PC-9 (cell line): ENCODE data around the gene RNF183. TPM values are rescaled to one million over a fixed set of nuclear protein-coding genes. Genes with fewer than 3 reads are reported as not detected.

Source experiments
- BruUV-seq: library from RNA; stranded (reverse); fragments of 400-500 nt; replicated peaks from 2 replicates; lab custom pipeline; 2021; lab: Mats Ljungman, UMichigan
- CTCF ChIA-PET: fragments of 300-600 bp; sonication (Branson Sonifier 250); formaldehyde crosslinking; loops from one replicate; lab custom pipeline; 2022; ENCODE audit warnings: antibody characterized with exemption; lab: Charles Lee
- POLR2A ChIA-PET: fragments of 300-600 bp; sonication (Branson Sonifier 250); formaldehyde crosslinking; loops from one replicate; lab custom pipeline; 2022; ENCODE audit warnings: antibody characterized with exemption; ENCODE audit not compliant: unreplicated experiment; lab: Charles Lee
- DNase-seq, 2 experiments: peaks; one replicate each; pipeline versions ENCODE4 v3.0.0 to v3.0.0-alpha.2; 2015 to 2022; ENCODE audit warnings: mixed read lengths in 1 of 2
- H2AFZ ChIP-seq: fragments of 200-600 bp; sonication (generic); 2 replicates; pipeline ENCODE4 v1.8.1; 2017; ENCODE audit warnings: antibody characterized with exemption
- H3F3A ChIP-seq: fragments of 200-600 bp; sonication (generic); 2 replicates; pipeline ENCODE4 v1.8.1; 2017; ENCODE audit warnings: antibody characterized with exemption, mild to moderate bottlenecking, low read depth; ENCODE audit not compliant: insufficient read depth
- H3K27ac ChIP-seq: fragments of 200-600 bp; sonication (generic); 2 replicates; pipeline ENCODE4 v1.6.1; 2016; ENCODE audit warnings: mixed run types
- H3K27me3 ChIP-seq: fragments of 200-600 bp; sonication (generic); 2 replicates; pipeline ENCODE4 v1.6.1; 2016; ENCODE audit warnings: low read depth, mixed run types; ENCODE audit not compliant: insufficient read depth
- H3K36me3 ChIP-seq: fragments of 200-600 bp; sonication (generic); 2 replicates; pipeline ENCODE4 v1.6.1; 2016; ENCODE audit warnings: low read depth, mixed run types
- H3K4me1 ChIP-seq: fragments of 200-600 bp; sonication (generic); replicated peaks from 2 replicates; pipeline ENCODE4 v1.6.1; 2016; ENCODE audit warnings: mixed run types; ENCODE audit not compliant: insufficient read depth
- H3K4me2 ChIP-seq: fragments of 200-600 bp; sonication (generic); 2 replicates; pipeline ENCODE4 v1.6.1; 2017; ENCODE audit warnings: mixed run types
- H3K4me3 ChIP-seq: fragments of 200-600 bp; sonication (generic); 2 replicates; pipeline ENCODE4 v1.6.1; 2016; ENCODE audit warnings: mixed run types
- H3K79me2 ChIP-seq: fragments of 200-600 bp; sonication (generic); 2 replicates; pipeline ENCODE4 v1.6.1; 2017; ENCODE audit warnings: low read depth, mixed run types
- H3K9me2 ChIP-seq: fragments of 200-600 bp; sonication (generic); 2 replicates; pipeline ENCODE4 v1.8.1; 2017; ENCODE audit warnings: mild to moderate bottlenecking; ENCODE audit not compliant: insufficient read depth
- H3K9me3 ChIP-seq: fragments of 200-600 bp; sonication (generic); 2 replicates; pipeline ENCODE4 v1.8.1; 2016; ENCODE audit warnings: low read depth; ENCODE audit not compliant: insufficient read depth
- H4K20me1 ChIP-seq: fragments of 200-600 bp; sonication (generic); 2 replicates; pipeline ENCODE4 v1.8.1; 2017; ENCODE audit not compliant: insufficient read depth
- CTCF ChIP-seq: fragments of 200-600 bp; sonication (generic); conservative IDR thresholded peaks from 2 replicates; pipeline ENCODE4 v1.6.1; 2017; ENCODE audit warnings: mixed run types, antibody characterized with exemption, mild to moderate bottlenecking, moderate library complexity
- EZH2 ChIP-seq: fragments of 200-600 bp; sonication (generic); IDR thresholded peaks from 2 replicates; pipeline ENCODE4 v1.8.0; 2017; ENCODE audit warnings: antibody characterized with exemption, low read depth
- intact Hi-C: fragments of 100-400 bp; cut with micrococcal nuclease; formaldehyde crosslinking; loops from one replicate; pipeline ENCODE4 v1.10.0; 2022; ENCODE audit not compliant: unreplicated experiment
- total RNA-seq: library from RNA; stranded (reverse); gene quantifications from 2 replicates; pipeline ENCODE4 v1.2.3, GENCODE V29; 2021

The RNF183 gene
- total RNA-seq, 1 experiment from 2014 or later, result 0.92 TPM

GRCh38 chr9:113267911-113268566 is 35.1 kb downstream of the RNF183 start:
- DNase-seq, result no peak
- intact Hi-C loops, result no loop called here
- peaks cover 19% of the 10 kb centered on the region for H3K36me3 ChIP-seq

GRCh38 chr9:113266174-113266573 is 37.0 kb downstream of the RNF183 start:
- Histone ChIP-seq H3K79me2 (no peaks in the 10 kb centered on the region), H3F3A (no peaks in the 10 kb centered on the region; the same call in 1 of the 2 replicates), H3K9me2 (no peaks in the 10 kb centered on the region), H3K4me3 (no peak overlapping the region), H4K20me1 (no peaks in the 10 kb centered on the region), H2AFZ (no peak overlapping the region), H3K27ac (no peak overlapping the region), H3K4me1 (no peaks in the 10 kb centered on the region), H3K36me3 (peaks cover 9% of the 10 kb centered on the region; the same call in 1 of the 2 replicates), H3K9me3 (no peaks in the 10 kb centered on the region), H3K27me3 (no peaks in the 10 kb centered on the region), H3K4me2 (no peak overlapping the region)
- ChIA-PET POLR2A (no interaction called here), CTCF (no interaction called here)
- DNase-seq, result no peak
- no TSS peak for BruUV-seq
- intact Hi-C loops, result no loop called here
- TF ChIP-seq CTCF (no peak), EZH2 (no peak)

More at GRCh38 chr9:113267911-113268566, 35.1 kb downstream of the RNF183 start:
- H3K79me2 ChIP-seq, result no peaks in the 10 kb centered on the region
- H3K4me1 ChIP-seq, result no peaks in the 10 kb centered on the region
- no peaks in the 10 kb centered on the region for H3K9me3 ChIP-seq
- no peaks in the 10 kb centered on the region for H3K27me3 ChIP-seq
- no peak overlapping the region for H2AFZ ChIP-seq
- ChIA-PET POLR2A (interaction anchor here (0.7 kb wide), 1 partner anchor 23 kb away, joined by 5 read pairs; no protein-coding TSS in a partner anchor), CTCF (no interaction called here)
- no peak overlapping the region for H3K27ac ChIP-seq
- H4K20me1 ChIP-seq, result no peaks in the 10 kb centered on the region
- no peak overlapping the region for H3K4me3 ChIP-seq
- TF ChIP-seq EZH2, result no peak
- no peak for TF ChIP-seq CTCF
- H3F3A ChIP-seq, result no peaks in the 10 kb centered on the region; the same call in 1 of the 2 replicates
- H3K9me2 ChIP-seq, result no peaks in the 10 kb centered on the region
- H3K4me2 ChIP-seq, result no peak overlapping the region
- no TSS peak for BruUV-seq

- ChIA-PET POLR2A (no interaction called here), CTCF (no interaction called here)
- H3K79me2 ChIP-seq, result no peaks in the 10 kb centered on the region
- no peaks in the 10 kb centered on the region for H3K4me1 ChIP-seq
- BruUV-seq, result no TSS peak
- H2AFZ ChIP-seq, result no peak overlapping the region
- no peaks in the 10 kb centered on the region for H3K9me3 ChIP-seq
- no peak for TF ChIP-seq CTCF
- intact Hi-C loops, result no loop called here
- H3K9me2 ChIP-seq, result no peaks in the 10 kb centered on the region
- H3K27ac ChIP-seq, result no peak overlapping the region
- no peaks in the 10 kb centered on the region for H4K20me1 ChIP-seq
- no peaks in the 10 kb centered on the region for H3F3A ChIP-seq
- no peak overlapping the region for H3K4me2 ChIP-seq
- DNase-seq, result no peak
- no peaks in the 10 kb centered on the region for H3K27me3 ChIP-seq
- no peaks in the 10 kb centered on the region for H3K36me3 ChIP-seq
- H3K4me3 ChIP-seq, result no peak overlapping the region
Observed at GRCh38 chr9:113261917-113262671, 41.1 kb downstream of the RNF183 start.
